Mesenchymal stem cell (in vitro differentiated cells and primary cell): ENCODE measurements around the gene CCL16.

ENCODE experiments used
- DNase-seq: peaks from one replicate; pipeline ENCODE4 v3.0.0-alpha.2; 2013
- H2AFZ ChIP-seq: one replicate; pipeline ENCODE4 v1.6.1; 2013; ENCODE audit warnings: low read depth, mild to moderate bottlenecking, control low read depth, inconsistent platforms, low read length, moderate library complexity
- H2AK5ac ChIP-seq: 2 replicates; pipeline ENCODE4 v1.6.1; 2013; ENCODE audit warnings: low read length, moderate library complexity, mild to moderate bottlenecking, inconsistent platforms; ENCODE audit not compliant: severe bottlenecking
- H2BK120ac ChIP-seq: one replicate; pipeline ENCODE4 v1.6.1; 2013; ENCODE audit warnings: low read depth, mild to moderate bottlenecking, inconsistent platforms, low read length, moderate library complexity
- H2BK12ac ChIP-seq, 2 experiments: one replicate each; pipeline ENCODE4 v1.6.1; 2013; ENCODE audit warnings: inconsistent platforms in 2 of 2, low read length in 2 of 2, mild to moderate bottlenecking in 2 of 2, moderate library complexity in 2 of 2, control low read depth in 1 of 2
- H2BK15ac ChIP-seq: one replicate; pipeline ENCODE4 v1.6.1; 2013; ENCODE audit warnings: mild to moderate bottlenecking, low read depth, inconsistent platforms; ENCODE audit not compliant: poor library complexity, severe bottlenecking
- H2BK5ac ChIP-seq: 2 replicates; pipeline ENCODE4 v1.6.1; 2013; ENCODE audit warnings: low read depth, mild to moderate bottlenecking, low read length, control low read depth, inconsistent platforms; ENCODE audit not compliant: poor library complexity, severe bottlenecking
- H3K14ac ChIP-seq, 2 experiments: one replicate each; pipeline ENCODE4 v1.6.1; 2013; ENCODE audit warnings: inconsistent platforms in 2 of 2, low read length in 2 of 2, control low read depth in 1 of 2, mild to moderate bottlenecking in 1 of 2, moderate library complexity in 1 of 2
- H3K18ac ChIP-seq, 2 experiments: one replicate each; pipeline ENCODE4 v1.6.1; 2013; ENCODE audit warnings: inconsistent platforms in 2 of 2, low read length in 2 of 2, control low read depth in 1 of 2, low read depth in 1 of 2, mild to moderate bottlenecking in 1 of 2
- H3K23ac ChIP-seq, 2 experiments: one replicate each; pipeline ENCODE4 v1.6.1; 2013; ENCODE audit warnings: inconsistent platforms in 2 of 2, low read length in 2 of 2, mild to moderate bottlenecking in 2 of 2, moderate library complexity in 2 of 2, control low read depth in 1 of 2
- H3K27ac ChIP-seq: 2 replicates; pipeline ENCODE4 v1.5.1; 2013; ENCODE audit warnings: mild to moderate bottlenecking, moderate library complexity, low read length, control low read depth, inconsistent platforms; ENCODE audit not compliant: poor library complexity, severe bottlenecking
- H3K27me3 ChIP-seq, 2 experiments: 2 replicates each; pipeline versions ENCODE4 v1.6.1 to v1.7.0; 2013; ENCODE audit warnings: low read length in 2 of 2, mild to moderate bottlenecking in 2 of 2, moderate library complexity in 2 of 2, control low read depth in 1 of 2, inconsistent platforms in 1 of 2; ENCODE audit not compliant: control insufficient read depth in 1 of 2, insufficient read depth in 1 of 2
- H3K36me3 ChIP-seq, 2 experiments: 2 replicates each; pipeline versions ENCODE4 v1.6.1 to v1.7.0; 2013; ENCODE audit warnings: low read length in 2 of 2, control low read depth in 1 of 2, inconsistent platforms in 1 of 2, low read depth in 1 of 2, mild to moderate bottlenecking in 1 of 2; ENCODE audit not compliant: insufficient read depth in 2 of 2, control insufficient read depth in 1 of 2
- H3K4ac ChIP-seq, 2 experiments: one replicate each; pipeline ENCODE4 v1.6.1; 2013; ENCODE audit warnings: inconsistent platforms in 2 of 2, low read length in 2 of 2, mild to moderate bottlenecking in 2 of 2, moderate library complexity in 2 of 2, control low read depth in 1 of 2, low read depth in 1 of 2
- H3K4me1 ChIP-seq: 2 replicates; pipeline ENCODE4 v1.6.1; 2013; ENCODE audit warnings: low read depth, low read length, control low read depth; ENCODE audit not compliant: control insufficient read depth, insufficient read depth
- H3K4me2 ChIP-seq: 2 replicates; pipeline ENCODE4 v1.6.1; 2013; ENCODE audit warnings: low read length, mild to moderate bottlenecking, inconsistent platforms; ENCODE audit not compliant: poor library complexity, severe bottlenecking
- H3K4me3 ChIP-seq, 2 experiments: 2 replicates each; pipeline versions ENCODE4 v1.5.1 to v1.7.0; 2013; ENCODE audit warnings: low read length in 2 of 2, mild to moderate bottlenecking in 2 of 2, control low read depth in 1 of 2, low read depth in 1 of 2; ENCODE audit not compliant: insufficient read depth in 1 of 2
- H3K79me1 ChIP-seq: replicated peaks from 2 replicates; pipeline ENCODE4 v1.6.1; 2013; ENCODE audit warnings: mild to moderate bottlenecking, control low read depth, low read length, inconsistent platforms; ENCODE audit not compliant: poor library complexity, severe bottlenecking
- H3K9ac ChIP-seq: 2 replicates; pipeline ENCODE4 v1.7.0; 2013; ENCODE audit warnings: mild to moderate bottlenecking, low read length, moderate library complexity
- H3K9me3 ChIP-seq: 2 replicates; pipeline ENCODE4 v1.7.0; 2013; ENCODE audit warnings: mild to moderate bottlenecking, low read length; ENCODE audit not compliant: control insufficient read depth
- H4K8ac ChIP-seq: one replicate; pipeline ENCODE4 v1.6.1; 2013; ENCODE audit warnings: inconsistent platforms, mild to moderate bottlenecking, low read length, moderate library complexity
- H4K91ac ChIP-seq: one replicate; pipeline ENCODE4 v1.6.1; 2013; ENCODE audit warnings: mild to moderate bottlenecking, low read length, inconsistent platforms
- WGBS: methylation state at CpG from one replicate; pipeline ENCODE4 v1.1.7; 2013; ENCODE audit warnings: mixed read lengths; 5-methylcytosine and 5-hydroxymethylcytosine counted together

CCL16 gene

GRCh38 chr17:35988164-35988563 is 6.9 kb upstream of the CCL16 start:
- DNase-seq, result no peak
- Histone ChIP-seq H3K4ac (no peak overlapping the region), H2BK120ac (no peak overlapping the region)

GRCh38 chr17:35986643-35987042 is 5.3 kb upstream of the CCL16 start, which contains the start of gene CCL14:
CCL14 (minus strand) TSS chr17:35986729; CDS start chr17:35986649, 80 bp downstream.
- no peak for DNase-seq
- H2BK5ac ChIP-seq, result no peak within 1 kb of the TSS
- H2AFZ ChIP-seq, result no peak within 1 kb of the TSS
- no peak within 1 kb of the TSS for H3K4ac ChIP-seq
- H3K4me1 ChIP-seq, result no peaks in the 10 kb centered on the region
- H2BK12ac ChIP-seq, result no peak within 1 kb of the TSS
- H3K4me2 ChIP-seq, result no peak within 1 kb of the TSS
- H3K9ac ChIP-seq, result no peak within 1 kb of the TSS
- H3K9me3 ChIP-seq, result no peaks in the 10 kb centered on the region
- H3K18ac ChIP-seq, result no peak within 1 kb of the TSS
- no peak within 1 kb of the TSS for H3K14ac ChIP-seq
- H3K36me3 ChIP-seq, result no peaks in the 10 kb centered on the region
- 68% methylated on average over 1 of the region's 1 CpG for WGBS
- no peak within 1 kb of the TSS for H4K8ac ChIP-seq
- H3K27ac ChIP-seq, result no peak within 1 kb of the TSS
- no peak within 1 kb of the TSS for H3K23ac ChIP-seq
- H3K4me3 ChIP-seq, result no peak within 1 kb of the TSS
- no peak within 1 kb of the TSS for H2AK5ac ChIP-seq
- H3K27me3 ChIP-seq, result peaks cover 0 to 21% of the 10 kb centered on the region in 2 experiments
- H2BK15ac ChIP-seq, result no peak within 1 kb of the TSS
- no peaks in the 10 kb centered on the region for H3K79me1 ChIP-seq
- H2BK120ac ChIP-seq, result no peak within 1 kb of the TSS
- H4K91ac ChIP-seq, result no peak within 1 kb of the TSS

More at GRCh38 chr17:35988164-35988563, 6.9 kb upstream of the CCL16 start:
- Histone ChIP-seq H3K14ac (no peak overlapping the region), H3K9me3 (no peaks in the 10 kb centered on the region), H3K36me3 (no peaks in the 10 kb centered on the region), H3K18ac (no peak overlapping the region), H3K27me3 (peaks cover 0 to 19% of the 10 kb centered on the region in 2 experiments), H3K4me3 (no peak overlapping the region), H3K23ac (no peak overlapping the region), H3K4me2 (no peak overlapping the region), H3K9ac (no peak overlapping the region), H2AFZ (no peak overlapping the region), H2BK15ac (no peak overlapping the region), H4K8ac (no peak overlapping the region), H2BK5ac (no peak overlapping the region), H4K91ac (no peak overlapping the region), H2BK12ac (no peak overlapping the region), H3K4me1 (no peaks in the 10 kb centered on the region), H3K27ac (no peak overlapping the region), H2AK5ac (no peak overlapping the region), H3K79me1 (no peaks in the 10 kb centered on the region)

- no peak overlapping the region for H3K27ac ChIP-seq
- no peak overlapping the region for H2BK5ac ChIP-seq
- peaks cover 0 to 35% of the 10 kb centered on the region in 2 experiments for H3K27me3 ChIP-seq
- H3K4me2 ChIP-seq, result no peak overlapping the region
- no peak for DNase-seq
- no peak overlapping the region for H2AK5ac ChIP-seq
- no peak overlapping the region for H2BK120ac ChIP-seq
- H3K14ac ChIP-seq, result no peak overlapping the region
- no peaks in the 10 kb centered on the region for H3K9me3 ChIP-seq
- WGBS, result 83% methylated on average over 6 of the region's 6 CpGs
- no peak overlapping the region for H3K23ac ChIP-seq
- no peak overlapping the region for H4K8ac ChIP-seq
- H3K9ac ChIP-seq, result no peak overlapping the region
- H3K18ac ChIP-seq, result no peak overlapping the region
- no peaks in the 10 kb centered on the region for H3K36me3 ChIP-seq
- no peak overlapping the region for H2BK15ac ChIP-seq
- no peak overlapping the region for H3K4me3 ChIP-seq
- H3K79me1 ChIP-seq, result no peaks in the 10 kb centered on the region
- no peak overlapping the region for H4K91ac ChIP-seq
- no peak overlapping the region for H2AFZ ChIP-seq
- no peak overlapping the region for H3K4ac ChIP-seq
- H2BK12ac ChIP-seq, result no peak overlapping the region
- H3K4me1 ChIP-seq, result no peaks in the 10 kb centered on the region
Measured at GRCh38 chr17:35984140-35984539, 2.8 kb upstream of the CCL16 start.

GRCh38 chr17:35982409-35983191 is 1.3 kb upstream of the CCL16 start:
- H3K27ac ChIP-seq, result no peak overlapping the region
- H3K4ac ChIP-seq, result no peak overlapping the region
- no peak overlapping the region for H3K14ac ChIP-seq
- no peak overlapping the region for H2BK12ac ChIP-seq
- DNase-seq, result no peak
- H2BK15ac ChIP-seq, result no peak overlapping the region
- no peak overlapping the region for H4K8ac ChIP-seq
- H3K9me3 ChIP-seq, result no peaks in the 10 kb centered on the region
- peaks cover 0 to 43% of the 10 kb centered on the region in 2 experiments for H3K27me3 ChIP-seq
- no peak overlapping the region for H2BK120ac ChIP-seq
- no peak overlapping the region for H3K23ac ChIP-seq
- no peak overlapping the region for H3K9ac ChIP-seq
- no peak overlapping the region for H2BK5ac ChIP-seq
- no peaks in the 10 kb centered on the region for H3K4me1 ChIP-seq
- no peak overlapping the region for H3K4me3 ChIP-seq
- WGBS, result 88% methylated on average over 3 of the region's 3 CpGs
- no peak overlapping the region for H2AFZ ChIP-seq
- no peak overlapping the region for H2AK5ac ChIP-seq
- no peaks in the 10 kb centered on the region for H3K36me3 ChIP-seq
- no peak overlapping the region for H4K91ac ChIP-seq
- no peak overlapping the region for H3K4me2 ChIP-seq
- no peaks in the 10 kb centered on the region for H3K79me1 ChIP-seq
- H3K18ac ChIP-seq, result no peak overlapping the region
